Keratinocyte (primary cell): Measurements from ENCODE around the gene ABI2. TPM values are rescaled to one million over a fixed set of nuclear protein-coding genes. Genes with fewer than 3 reads are reported as not detected.

Source experiments
- DNase-seq: peaks from one replicate; pipeline ENCODE4 v3.0.0-alpha.2; 2011; ENCODE audit warnings: low read depth, missing footprints, low spot score
- FAIRE-seq: peaks from 2 replicates; lab custom pipeline; 2011; peaks lifted over from hg19 to GRCh38; lab: Jason Lieb, UNC
- H2AFZ ChIP-seq: 2 replicates; pipeline ENCODE4 v1.6.0; 2012; ENCODE audit warnings: low read length, control low read depth, inconsistent platforms; ENCODE audit not compliant: control insufficient read depth
- H3K27ac ChIP-seq: 2 replicates; pipeline ENCODE4 v1.5.1; 2011; ENCODE audit warnings: low read length; ENCODE audit not compliant: control insufficient read depth, insufficient read depth
- H3K27me3 ChIP-seq: 3 replicates; pipeline ENCODE4 v1.6.0; 2011; ENCODE audit warnings: low read length; ENCODE audit not compliant: control insufficient read depth, insufficient read depth; ENCODE audit errors: extremely low read depth
- H3K36me3 ChIP-seq, 2 experiments: 2 replicates in 1 of 2; 3 replicates in 1 of 2; pipeline ENCODE4 v1.5.1; 2011; ENCODE audit warnings: low read length in 2 of 2, mild to moderate bottlenecking in 1 of 2; ENCODE audit not compliant: control insufficient read depth in 2 of 2, insufficient read depth in 2 of 2; ENCODE audit errors: extremely low read depth in 1 of 2
- H3K4me1 ChIP-seq: 3 replicates; pipeline ENCODE4 v1.5.1; 2011; ENCODE audit warnings: low read length; ENCODE audit not compliant: control insufficient read depth, insufficient read depth; ENCODE audit errors: extremely low read depth
- H3K4me2 ChIP-seq: 3 replicates; pipeline ENCODE4 v1.6.0; 2011; ENCODE audit warnings: low read depth, low read length; ENCODE audit not compliant: control insufficient read depth, insufficient read depth; ENCODE audit errors: extremely low read depth
- H3K4me3 ChIP-seq, 3 experiments: fragments of 200-600 bp in 1 of 3; sonication (generic) in 1 of 3; 2 replicates in 2 of 3; 3 replicates in 1 of 3; pipeline ENCODE4 v1.5.1; 2011 to 2016; ENCODE audit warnings: low read length in 3 of 3, mild to moderate bottlenecking in 3 of 3, control low read depth in 2 of 3, inconsistent platforms in 1 of 3, low read depth in 1 of 3, mixed read lengths in 1 of 3, mixed run types in 1 of 3, moderate library complexity in 1 of 3; ENCODE audit not compliant: control insufficient read depth in 2 of 3, insufficient read depth in 2 of 3; ENCODE audit errors: extremely low read depth in 1 of 3
- H3K79me2 ChIP-seq: 2 replicates; pipeline ENCODE4 v1.6.0; 2012; ENCODE audit warnings: low read length; ENCODE audit not compliant: control insufficient read depth, insufficient read depth
- H3K9ac ChIP-seq: 3 replicates; pipeline ENCODE4 v1.6.0; 2011; ENCODE audit warnings: low read length; ENCODE audit not compliant: control insufficient read depth, insufficient read depth; ENCODE audit errors: extremely low read depth
- H3K9me1 ChIP-seq: 3 replicates; pipeline ENCODE4 v1.6.0; 2011; ENCODE audit warnings: low read length; ENCODE audit not compliant: control insufficient read depth, insufficient read depth; ENCODE audit errors: extremely low read depth
- H3K9me3 ChIP-seq: 2 replicates; pipeline ENCODE4 v1.5.1; 2012; ENCODE audit warnings: low read depth, low read length; ENCODE audit not compliant: control insufficient read depth
- H4K20me1 ChIP-seq: 3 replicates; pipeline ENCODE4 v1.6.0; 2011; ENCODE audit warnings: low read length; ENCODE audit not compliant: control insufficient read depth, insufficient read depth; ENCODE audit errors: extremely low read depth
- CTCF ChIP-seq, 3 experiments: IDR thresholded peaks in 1 of 3; conservative IDR thresholded peaks in 1 of 3; optimal IDR thresholded peaks in 1 of 3; 2 replicates in 2 of 3; 3 replicates in 1 of 3; pipeline versions ENCODE3 to v1.5.1; 2011; ENCODE audit warnings: low read length in 3 of 3, mild to moderate bottlenecking in 3 of 3, moderate library complexity in 2 of 3, control low read depth in 1 of 3, inconsistent platforms in 1 of 3; ENCODE audit not compliant: insufficient read depth in 2 of 3; ENCODE audit errors: extremely low read depth in 1 of 3
- EZH2 ChIP-seq: IDR thresholded peaks from one replicate; pipeline ENCODE4 v1.6.1; 2012; ENCODE audit warnings: inconsistent platforms, mild to moderate bottlenecking, low read length, moderate library complexity
- dilution Hi-C: fragments of 300-500 bp; cut with MboI; formaldehyde crosslinking; loops from one replicate; pipeline ENCODE4 v1.7.0; 2020; ENCODE audit warnings: low sequenced_read_pairs; ENCODE audit not compliant: extremely low pct_ligation_motif_present
- polyA plus RNA-seq, 5 experiments: library from polyadenylated mRNA; depleted of rRNA in 3 of 5; stranded (reverse) in 3 of 5; stranded (forward) in 1 of 5; unstranded in 1 of 5; fragments of >200 nt; gene quantifications; 1 replicate in 1 of 5; 2 replicates in 3 of 5; 3 replicates in 1 of 5; pipeline versions ENCODE4 v1.2.1 to v1.2.3, GENCODE V29; 2011 to 2012; ENCODE audit warnings: missing spikeins in 2 of 5, low read depth in 1 of 5, low replicate concordance in 1 of 5

The ABI2 gene
- polyA plus RNA-seq, 1 donor (not counting 4 experiments of a cell fraction or from before 2014, with no cell fraction given): 12.9 TPM

DNA sequence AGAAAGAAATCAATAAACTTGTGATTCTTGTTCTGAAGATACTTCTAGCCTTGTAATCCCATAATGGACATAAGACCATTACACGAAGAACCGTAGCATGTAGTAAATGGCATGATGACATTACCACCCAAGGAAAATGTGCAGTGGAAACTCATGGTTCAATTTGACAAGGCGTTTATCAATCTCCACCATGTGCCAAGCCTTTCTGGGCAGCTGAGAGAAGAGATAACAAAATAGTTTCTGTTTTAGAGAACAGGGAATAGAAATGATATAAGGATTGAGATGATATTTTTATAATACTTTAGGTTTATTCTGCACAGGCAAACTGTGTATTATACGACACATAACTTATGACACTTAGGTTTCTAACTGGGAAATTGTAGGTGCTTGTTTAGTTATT, 19.2 kb downstream of the ABI2 start:
- no peak overlapping the region for H3K4me2 ChIP-seq
- DNase-seq (no peak), FAIRE-seq (no peak)
- peaks cover 24% of the 10 kb centered on the region for H3K79me2 ChIP-seq
- no peaks in the 10 kb centered on the region for H3K27me3 ChIP-seq
- no peak overlapping the region for H2AFZ ChIP-seq
- H4K20me1 ChIP-seq: no peaks in the 10 kb centered on the region
- dilution Hi-C loops: no loop called here
- no peak overlapping the region for H3K9ac ChIP-seq
- TF ChIP-seq EZH2 (no peak), CTCF (optimal IDR thresholded peaks at IDR 0.05 in 1 of 3, IDR thresholded peaks at IDR 0.05 in 1 of 3, conservative IDR thresholded peaks at IDR 0.05 in 1 of 3; ENCODE audit: extremely low read depth in 1 of 3, insufficient read depth in 2 of 3, low read length in 3 of 3) (no peak)
- H3K4me3 ChIP-seq: no peak overlapping the region
- no peaks in the 10 kb centered on the region for H3K36me3 ChIP-seq
- no peaks in the 10 kb centered on the region for H3K9me1 ChIP-seq
- H3K4me1 ChIP-seq: peaks cover 5% of the 10 kb centered on the region
- no peaks in the 10 kb centered on the region for H3K9me3 ChIP-seq
- no peak overlapping the region for H3K27ac ChIP-seq

DNA sequence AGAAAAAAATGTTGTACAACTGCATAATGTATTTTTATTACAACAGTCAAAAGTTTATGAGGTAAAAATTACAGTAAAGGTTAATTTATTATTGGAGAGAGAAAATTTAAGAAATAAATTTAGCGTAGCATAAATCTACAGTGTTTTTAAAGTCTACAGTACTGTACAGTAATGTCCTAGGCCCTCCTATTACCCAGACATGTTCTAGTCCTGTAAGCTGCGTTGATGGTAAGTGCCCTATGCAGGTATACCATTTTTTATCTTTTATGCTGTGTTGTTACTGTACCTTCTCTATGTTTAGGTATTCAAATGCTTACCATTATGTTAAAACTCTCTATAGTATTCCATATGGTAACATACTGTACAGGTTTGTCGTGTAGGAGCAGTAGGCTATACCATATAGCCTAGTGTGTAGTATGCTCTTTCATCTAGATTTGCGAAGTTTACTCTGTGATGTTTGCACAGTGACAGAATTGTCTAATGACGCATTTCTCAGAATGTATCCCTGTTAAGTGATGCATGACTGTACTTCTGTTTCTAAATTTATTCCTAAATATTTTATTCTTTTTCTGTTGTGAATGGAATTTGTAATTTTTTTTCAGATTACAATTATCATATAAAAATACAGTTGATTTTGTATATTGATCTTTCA, 24.5 kb downstream of the ABI2 start:
- FAIRE-seq (no peak), DNase-seq (no peak)
- Histone ChIP-seq H3K36me3 (no peaks in the 10 kb centered on the region), H3K9ac (no peak overlapping the region), H2AFZ (no peak overlapping the region), H3K4me3 (no peak overlapping the region), H4K20me1 (no peaks in the 10 kb centered on the region), H3K4me1 (no peaks in the 10 kb centered on the region), H3K9me1 (no peaks in the 10 kb centered on the region), H3K27me3 (no peaks in the 10 kb centered on the region), H3K9me3 (no peaks in the 10 kb centered on the region), H3K79me2 (peaks cover 14% of the 10 kb centered on the region), H3K4me2 (no peak overlapping the region), H3K27ac (no peak overlapping the region)
- no peak for TF ChIP-seq CTCF (optimal IDR thresholded peaks at IDR 0.05 in 1 of 3, IDR thresholded peaks at IDR 0.05 in 1 of 3, conservative IDR thresholded peaks at IDR 0.05 in 1 of 3; ENCODE audit: extremely low read depth in 1 of 3, insufficient read depth in 2 of 3, low read length in 3 of 3)
- no peak for TF ChIP-seq EZH2
- dilution Hi-C loops: no loop called here
